ENCODE measurements around the gene MSI2. TPM values are rescaled to one million over a fixed set of nuclear protein-coding genes. Genes with fewer than 3 reads are reported as not detected.

Gene MSI2
- total RNA-seq, 3 donors from 2014 or later, result 13.4 to 89.1 (median 71.1) TPM

DNA sequence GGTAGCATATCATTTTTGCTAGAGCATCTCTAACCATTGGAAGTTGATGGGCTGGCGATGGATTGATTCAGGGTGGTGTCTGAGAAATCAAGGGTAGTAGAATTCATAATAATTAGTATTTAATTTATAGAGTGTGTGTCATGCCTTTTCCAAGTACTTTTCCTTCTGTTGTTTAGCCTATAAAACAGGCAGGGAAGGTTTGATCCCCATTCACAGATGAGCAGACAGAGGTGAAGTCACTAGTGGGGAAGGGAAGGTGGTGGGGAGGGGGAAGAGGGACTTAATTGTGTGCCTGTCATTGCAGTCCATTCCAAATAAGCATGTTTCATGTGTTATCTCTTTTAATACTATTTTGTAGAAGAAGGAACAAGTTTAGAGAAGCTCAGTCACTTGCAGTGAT lies 131.3 kb downstream of the MSI2 start:
- Histone ChIP-seq H3K36me3 (no peaks in the 10 kb centered on the region), H3K4me3 (no peak overlapping the region), H3K27me3 (no peaks in the 10 kb centered on the region), H3K4me1 (no peaks in the 10 kb centered on the region), H3K27ac (no peak overlapping the region), H3K9me3 (peaks cover 7 to 13% of the 10 kb centered on the region in 2 donors)
- TF ChIP-seq POLR2AphosphoS5 (IDR thresholded peaks at IDR 0.05), result no peak
- TF ChIP-seq, protein P1, sequence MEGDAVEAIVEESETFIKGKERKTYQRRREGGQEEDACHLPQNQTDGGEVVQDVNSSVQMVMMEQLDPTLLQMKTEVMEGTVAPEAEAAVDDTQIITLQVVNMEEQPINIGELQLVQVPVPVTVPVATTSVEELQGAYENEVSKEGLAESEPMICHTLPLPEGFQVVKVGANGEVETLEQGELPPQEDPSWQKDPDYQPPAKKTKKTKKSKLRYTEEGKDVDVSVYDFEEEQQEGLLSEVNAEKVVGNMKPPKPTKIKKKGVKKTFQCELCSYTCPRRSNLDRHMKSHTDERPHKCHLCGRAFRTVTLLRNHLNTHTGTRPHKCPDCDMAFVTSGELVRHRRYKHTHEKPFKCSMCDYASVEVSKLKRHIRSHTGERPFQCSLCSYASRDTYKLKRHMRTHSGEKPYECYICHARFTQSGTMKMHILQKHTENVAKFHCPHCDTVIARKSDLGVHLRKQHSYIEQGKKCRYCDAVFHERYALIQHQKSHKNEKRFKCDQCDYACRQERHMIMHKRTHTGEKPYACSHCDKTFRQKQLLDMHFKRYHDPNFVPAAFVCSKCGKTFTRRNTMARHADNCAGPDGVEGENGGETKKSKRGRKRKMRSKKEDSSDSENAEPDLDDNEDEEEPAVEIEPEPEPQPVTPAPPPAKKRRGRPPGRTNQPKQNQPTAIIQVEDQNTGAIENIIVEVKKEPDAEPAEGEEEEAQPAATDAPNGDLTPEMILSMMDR (IDR thresholded peaks at IDR 0.05), result no peak
- TF ChIP-seq POLR2A (IDR thresholded peaks at IDR 0.05), result no peak
- no peak for DNase-seq (ENCODE audit: low spot score in 2 of 2)
- intact Hi-C loops (cut with DNase I; ENCODE audit: low total_unique reads), result loop anchor here (10.0 kb wide), 1 partner anchor 1483 kb away; no protein-coding TSS in a partner anchor

DNA sequence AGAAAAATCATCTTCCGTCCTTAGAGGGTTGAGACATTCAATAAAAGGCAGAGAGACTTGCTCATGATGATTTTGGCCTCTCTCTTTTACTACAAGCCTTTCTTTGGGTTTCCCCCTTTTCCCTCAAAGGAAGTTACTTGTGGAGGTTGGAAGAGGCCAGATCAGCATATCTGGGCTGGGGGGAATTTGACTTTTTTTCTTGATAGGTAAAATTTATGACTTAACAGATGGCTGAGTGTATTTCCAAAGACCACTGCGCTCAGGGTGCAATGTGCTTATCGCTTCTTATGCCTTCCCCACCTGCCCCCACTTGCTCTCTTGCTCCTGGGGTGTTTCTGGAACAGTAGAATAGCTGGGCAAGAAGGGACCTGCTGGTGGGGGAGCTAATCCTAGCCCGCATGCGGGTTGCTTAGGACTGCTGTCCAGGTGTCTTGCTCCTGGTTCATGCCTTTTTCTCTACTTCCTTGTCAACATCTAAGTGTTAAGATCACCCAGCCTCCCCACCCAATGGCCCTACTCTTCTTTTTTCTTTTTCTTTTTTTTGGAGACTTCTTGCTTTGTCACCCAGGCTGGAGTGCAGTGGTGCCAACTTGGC lies 131.9 kb downstream of the MSI2 start:
- no peak overlapping the region for H3K27ac ChIP-seq
- no peaks in the 10 kb centered on the region for H3K27me3 ChIP-seq
- H3K9me3 ChIP-seq, result peaks cover 7 to 20% of the 10 kb centered on the region in 2 donors
- DNase-seq (ENCODE audit: low spot score in 2 of 2), result no peak
- H3K4me1 ChIP-seq, result no peaks in the 10 kb centered on the region
- H3K4me3 ChIP-seq, result no peak overlapping the region
- H3K36me3 ChIP-seq, result no peaks in the 10 kb centered on the region
- intact Hi-C loops (cut with DNase I; ENCODE audit: low total_unique reads), result loop anchor here (10.0 kb wide), 1 partner anchor 1483 kb away; no protein-coding TSS in a partner anchor
- no peak for TF ChIP-seq POLR2AphosphoS5 (IDR thresholded peaks at IDR 0.05)
- TF ChIP-seq POLR2A (IDR thresholded peaks at IDR 0.05), result no peak
- TF ChIP-seq, protein P1 (IDR thresholded peaks at IDR 0.05), result no peak

DNA sequence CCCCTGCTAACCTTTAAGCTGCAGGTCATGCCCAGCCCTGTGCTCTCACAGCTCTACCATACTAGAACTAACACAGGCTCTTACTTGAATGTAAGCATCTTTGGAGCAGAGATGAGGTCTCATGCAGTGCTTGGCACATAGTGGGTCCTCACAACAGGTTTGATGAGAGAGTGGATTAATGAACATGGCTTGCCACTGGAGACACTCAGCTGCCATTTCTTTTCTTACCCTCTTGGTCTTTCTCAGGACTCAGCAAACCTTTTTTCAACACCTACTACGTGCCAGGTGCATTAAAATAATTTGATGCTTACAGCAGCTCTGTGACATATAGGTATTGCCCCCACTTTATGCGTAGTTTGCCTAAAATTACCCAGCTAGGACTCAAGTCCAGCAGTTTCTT lies 133.2 kb downstream of the MSI2 start:
- no peak overlapping the region for H3K27ac ChIP-seq
- no peak for TF ChIP-seq POLR2A (IDR thresholded peaks at IDR 0.05)
- H3K4me3 ChIP-seq, result no peak overlapping the region
- no peaks in the 10 kb centered on the region for H3K27me3 ChIP-seq
- H3K9me3 ChIP-seq, result peaks cover 15 to 29% of the 10 kb centered on the region in 2 donors
- no peaks in the 10 kb centered on the region for H3K4me1 ChIP-seq
- no peaks in the 10 kb centered on the region for H3K36me3 ChIP-seq
- intact Hi-C loops (cut with DNase I; ENCODE audit: low total_unique reads), result loop anchor here (10.0 kb wide), 1 partner anchor 1485 kb away; no protein-coding TSS in a partner anchor
- DNase-seq (ENCODE audit: low spot score in 2 of 2), result no peak

DNA sequence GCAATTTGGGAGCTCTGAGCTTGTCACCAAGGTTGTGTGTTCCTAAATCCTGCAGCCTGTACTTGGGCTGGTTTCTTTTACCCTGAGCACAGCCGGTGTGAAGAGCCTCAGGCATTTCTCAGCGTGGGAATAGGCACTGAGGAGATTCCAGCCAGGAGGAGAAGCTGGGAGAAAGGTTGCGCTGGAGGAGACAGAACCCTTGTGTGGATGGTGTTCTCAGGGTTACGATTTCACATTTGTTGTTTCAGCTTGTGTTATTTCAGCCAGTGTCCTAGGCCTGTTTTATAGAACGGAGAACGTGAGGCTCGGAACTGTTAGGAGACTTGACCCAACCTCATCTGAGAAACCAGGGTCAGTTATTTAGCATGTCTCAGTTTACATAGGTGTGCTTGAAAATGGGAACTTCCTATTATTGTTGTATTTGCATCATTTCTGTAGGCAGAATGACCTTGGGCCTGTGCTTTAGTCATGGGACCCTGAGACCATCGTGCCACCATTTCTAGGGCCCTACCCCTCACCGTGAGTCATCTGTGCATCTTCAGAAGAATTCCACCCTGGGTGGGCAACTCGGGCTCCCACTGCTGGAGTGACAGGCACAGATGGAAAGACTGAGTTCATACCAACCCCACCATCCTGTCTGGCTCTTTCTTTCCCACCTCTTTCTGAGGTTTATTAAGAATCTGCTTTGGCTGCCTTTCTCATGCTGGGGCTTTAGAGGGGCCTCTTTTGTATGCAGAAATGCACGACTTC lies 134.9 kb downstream of the MSI2 start:
- Histone ChIP-seq H3K27me3 (no peaks in the 10 kb centered on the region), H3K9me3 (peaks cover 15 to 29% of the 10 kb centered on the region in 2 donors), H3K36me3 (no peaks in the 10 kb centered on the region), H3K4me1 (no peaks in the 10 kb centered on the region), H3K27ac (no peak overlapping the region), H3K4me3 (no peak overlapping the region)
- intact Hi-C loops (cut with DNase I; ENCODE audit: low total_unique reads), result no loop called here
- DNase-seq (ENCODE audit: low spot score in 2 of 2), result no peak
- TF ChIP-seq, protein P1 (IDR thresholded peaks at IDR 0.05), result no peak
- TF ChIP-seq POLR2AphosphoS5 (IDR thresholded peaks at IDR 0.05) (no peak), POLR2A (IDR thresholded peaks at IDR 0.05) (no peak)

DNA sequence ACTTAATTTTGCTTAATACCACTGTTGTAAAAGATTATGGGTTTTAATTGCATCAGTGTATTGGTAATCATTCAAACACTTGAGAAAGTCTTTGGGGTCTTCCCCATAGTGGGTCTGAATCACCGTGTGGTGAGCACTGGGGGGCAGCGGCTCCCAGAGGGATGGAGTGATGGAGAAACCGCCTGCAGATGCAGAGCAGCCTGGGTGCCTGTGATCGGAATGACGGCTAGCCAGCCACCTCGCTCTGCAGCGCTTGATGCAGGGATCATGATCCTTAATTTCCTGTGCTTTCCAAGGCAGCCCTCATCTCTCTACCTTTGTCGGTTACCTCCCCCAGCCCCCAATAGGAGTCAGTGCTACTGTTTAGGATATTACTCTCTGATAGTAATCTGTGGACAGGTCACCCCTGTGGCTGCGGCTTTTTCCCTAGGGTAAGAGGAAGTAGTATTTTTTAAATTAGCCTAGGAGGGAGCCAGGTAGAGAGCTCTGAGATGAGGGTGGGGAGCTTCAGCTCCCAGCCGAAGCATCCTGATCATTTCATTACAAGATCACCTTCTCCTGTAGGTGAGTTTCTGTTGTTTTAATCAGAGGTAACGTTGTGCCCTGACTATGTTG lies 135.6 kb downstream of the MSI2 start:
- H3K27me3 ChIP-seq, result no peaks in the 10 kb centered on the region
- no peak overlapping the region for H3K27ac ChIP-seq
- intact Hi-C loops (cut with DNase I; ENCODE audit: low total_unique reads), result no loop called here
- no peaks in the 10 kb centered on the region for H3K36me3 ChIP-seq
- TF ChIP-seq POLR2AphosphoS5 (IDR thresholded peaks at IDR 0.05), result no peak
- no peak for TF ChIP-seq POLR2A (IDR thresholded peaks at IDR 0.05)
- TF ChIP-seq, protein P1 (IDR thresholded peaks at IDR 0.05), result no peak
- no peaks in the 10 kb centered on the region for H3K4me1 ChIP-seq
- no peak for DNase-seq (ENCODE audit: low spot score in 2 of 2)
- H3K4me3 ChIP-seq, result no peak overlapping the region
- peaks cover 8 to 29% of the 10 kb centered on the region in 2 donors for H3K9me3 ChIP-seq
